Suprapubic skin (tissue), 4 donors: ENCODE results near the gene HNMT.

Experiments used
- EP300 ChIP-seq: sonication (generic); formaldehyde crosslinking; IDR thresholded peaks from one replicate; pipeline ENCODE4 v1.6.1; 2017; ENCODE audit warnings: antibody characterized with exemption
- POLR2A ChIP-seq, 2 donors: fragments of 450-650 bp; IDR thresholded peaks; one replicate each; pipeline ENCODE4 v1.6.1; 2017; ENCODE audit warnings: antibody characterized with exemption in 2 of 2, mild to moderate bottlenecking in 2 of 2, moderate library complexity in 2 of 2
- POLR2AphosphoS5 ChIP-seq, 3 donors: sonication (generic); formaldehyde crosslinking; IDR thresholded peaks; one replicate each; pipeline ENCODE4 v1.6.1; 2017; ENCODE audit warnings: antibody characterized with exemption in 3 of 3
- TF ChIP-seq, protein P1 (sequence below), 2 donors: fragments of 200-600 bp in 1 of 2; fragments of 450-650 bp in 1 of 2; sonication (generic) in 1 of 2; IDR thresholded peaks; one replicate each; pipeline ENCODE4 v1.5.1; 2016 to 2019; ENCODE audit warnings: antibody characterized with exemption in 2 of 2, mild to moderate bottlenecking in 1 of 2, moderate library complexity in 1 of 2

DNA sequence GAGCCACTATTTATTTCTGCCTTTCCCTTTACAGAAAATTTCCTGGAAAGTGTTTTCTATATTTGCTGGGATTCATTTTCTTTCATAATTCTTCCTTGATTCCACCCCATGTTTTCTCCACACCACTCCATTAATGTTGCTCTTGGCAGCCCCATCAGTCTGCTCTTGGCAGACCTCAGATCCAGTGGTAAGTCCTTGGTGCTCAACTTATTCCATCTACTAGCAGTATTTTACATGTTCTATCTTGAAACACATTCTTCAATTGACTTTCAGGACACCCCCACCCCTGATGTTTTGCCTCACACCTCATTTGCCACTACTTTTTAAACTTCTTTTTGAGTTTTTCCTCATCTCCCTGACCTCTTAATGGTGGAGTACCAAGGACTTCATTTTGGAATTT is 65.0 kb downstream of the HNMT start:
- TF ChIP-seq, protein P1, sequence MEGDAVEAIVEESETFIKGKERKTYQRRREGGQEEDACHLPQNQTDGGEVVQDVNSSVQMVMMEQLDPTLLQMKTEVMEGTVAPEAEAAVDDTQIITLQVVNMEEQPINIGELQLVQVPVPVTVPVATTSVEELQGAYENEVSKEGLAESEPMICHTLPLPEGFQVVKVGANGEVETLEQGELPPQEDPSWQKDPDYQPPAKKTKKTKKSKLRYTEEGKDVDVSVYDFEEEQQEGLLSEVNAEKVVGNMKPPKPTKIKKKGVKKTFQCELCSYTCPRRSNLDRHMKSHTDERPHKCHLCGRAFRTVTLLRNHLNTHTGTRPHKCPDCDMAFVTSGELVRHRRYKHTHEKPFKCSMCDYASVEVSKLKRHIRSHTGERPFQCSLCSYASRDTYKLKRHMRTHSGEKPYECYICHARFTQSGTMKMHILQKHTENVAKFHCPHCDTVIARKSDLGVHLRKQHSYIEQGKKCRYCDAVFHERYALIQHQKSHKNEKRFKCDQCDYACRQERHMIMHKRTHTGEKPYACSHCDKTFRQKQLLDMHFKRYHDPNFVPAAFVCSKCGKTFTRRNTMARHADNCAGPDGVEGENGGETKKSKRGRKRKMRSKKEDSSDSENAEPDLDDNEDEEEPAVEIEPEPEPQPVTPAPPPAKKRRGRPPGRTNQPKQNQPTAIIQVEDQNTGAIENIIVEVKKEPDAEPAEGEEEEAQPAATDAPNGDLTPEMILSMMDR (IDR thresholded peaks at IDR 0.05), result no peak
- TF ChIP-seq EP300 (no peak), POLR2A (IDR thresholded peaks at IDR 0.05) (no peak), POLR2AphosphoS5 (IDR thresholded peaks at IDR 0.05) (no peak)
